Measurements from ENCODE around the gene ATP5MG. TPM values are rescaled to one million over a fixed set of nuclear protein-coding genes. Genes with fewer than 3 reads are reported as not detected.

Gene ATP5MG, protein sequence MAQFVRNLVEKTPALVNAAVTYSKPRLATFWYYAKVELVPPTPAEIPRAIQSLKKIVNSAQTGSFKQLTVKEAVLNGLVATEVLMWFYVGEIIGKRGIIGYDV
- total RNA-seq (2014; rRNA removed; shearing (Covaris generic)) = 32.3 and 79.4 TPM in 2 replicates
- 414 and 426 TPM in 2 replicates for polyA plus RNA-seq (2016; fragmentation: Nextera tagmentation; extraction: Ambion mirVana)

DNA sequence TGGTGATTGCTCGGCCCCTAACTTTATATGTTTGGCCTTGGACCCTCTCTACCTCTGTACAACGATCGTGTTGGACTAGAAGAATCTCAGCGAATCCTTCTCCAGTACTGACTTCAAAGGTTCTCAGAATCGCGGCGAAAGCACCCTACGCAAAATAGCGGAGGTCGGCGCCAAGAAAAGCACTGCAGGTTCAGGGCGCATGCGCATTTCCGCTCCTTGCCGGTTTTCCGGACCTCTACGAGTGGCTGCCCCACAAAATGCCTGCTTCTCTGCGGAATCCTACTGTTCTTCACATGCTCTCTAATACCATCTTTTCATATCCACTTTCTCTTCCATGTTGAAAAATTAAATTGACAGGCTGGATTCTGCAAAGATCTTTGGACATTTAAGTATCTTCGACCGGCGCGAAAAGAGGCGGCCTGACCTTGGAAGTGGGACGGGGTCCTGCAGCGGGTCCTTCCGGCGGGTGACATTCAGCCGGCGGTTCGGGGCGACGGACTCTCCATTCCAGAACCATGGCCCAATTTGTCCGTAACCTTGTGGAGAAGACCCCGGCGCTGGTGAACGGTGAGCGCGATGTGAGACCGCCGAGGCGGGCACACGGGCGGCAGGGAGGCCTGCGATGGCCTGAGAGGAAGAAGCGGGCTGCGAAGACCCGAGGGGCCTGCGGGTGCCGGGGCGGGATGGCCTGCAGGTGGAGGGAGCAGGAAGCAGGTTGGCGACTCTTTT is at the start of gene ATP5MG:
Gene ATP5MG, plus strand, starts transcription at position 456 of the 729 bp plus-strand sequence. Its CDS starts 60 bp downstream, at position 516.
- H3K27ac ChIP-seq = peak within 1 kb of the TSS; percentile 82
- peaks cover 12% of the 10 kb centered on the region; the same call in 1 of the 2 replicates for H3K36me3 ChIP-seq (ENCODE audit: low read depth)
- WGBS, 2 experiments (ENCODE audit: low coverage in 1 of 2, low lambda C conversion rate in 2 of 2, missing lambda C conversion rate in 2 of 2) = 0 to 1% methylated on average over 42 to 51 of the region's 51 CpGs
- H3K9me3 ChIP-seq (ENCODE audit: low read depth) = no peaks in the 10 kb centered on the region
- H4K20me1 ChIP-seq (ENCODE audit: insufficient read depth) = peaks cover 5% of the 10 kb centered on the region; the same call in 1 of the 2 replicates
- H3K4me1 ChIP-seq (ENCODE audit: insufficient read depth) = peaks cover 15% of the 10 kb centered on the region
- peak within 1 kb of the TSS; percentile 90 for H3K4me3 ChIP-seq
- H3F3A ChIP-seq (ENCODE audit: insufficient read depth) = peaks cover 46% of the 10 kb centered on the region
- no peak for TF ChIP-seq EZH2phosphoT487 (IDR thresholded peaks at IDR 0.05; ENCODE audit: insufficient read depth, low read depth)
- TF ChIP-seq EZH2 (IDR thresholded peaks at IDR 0.05; ENCODE audit: insufficient read depth, poor library complexity, severe bottlenecking) = no peak
- in situ Hi-C loops (cut with MboI) = no loop called here
- H3K9ac ChIP-seq = peak within 1 kb of the TSS; percentile 85
- peak within 1 kb of the TSS; percentile 82 for H3K4me2 ChIP-seq (ENCODE audit: unreplicated experiment)
- H3K79me2 ChIP-seq (ENCODE audit: insufficient read depth) = peaks cover 48% of the 10 kb centered on the region
- no peaks in the 10 kb centered on the region for H3K27me3 ChIP-seq (replicated peaks; ENCODE audit: insufficient read depth)
- peak within 1 kb of the TSS; percentile 96 for H2AFZ ChIP-seq
- DNase-seq = peak; percentile 98
- H3K9me2 ChIP-seq (ENCODE audit: insufficient read depth) = no peaks in the 10 kb centered on the region

- DNase-seq = peak; percentile 45
- no peak overlapping the region for H3K9ac ChIP-seq
- in situ Hi-C loops (cut with MboI) = no loop called here
These were observed 48.2 kb upstream of the ATP5MG start for GRCh38 chr11:118353084-118353710.

GRCh38 chr11:118358071-118358470 is 43.3 kb upstream of the ATP5MG start:
- H4K20me1 ChIP-seq (ENCODE audit: insufficient read depth) = no peaks in the 10 kb centered on the region
- H3K4me3 ChIP-seq = no peak overlapping the region
- in situ Hi-C loops (cut with MboI) = no loop called here
- peak; percentile 23 for DNase-seq
- no peak for TF ChIP-seq EZH2 (IDR thresholded peaks at IDR 0.05; ENCODE audit: insufficient read depth, poor library complexity, severe bottlenecking)
- peak overlapping the region; percentile 99 for H2AFZ ChIP-seq
- no peaks in the 10 kb centered on the region for H3K27me3 ChIP-seq (replicated peaks; ENCODE audit: insufficient read depth)
- no peaks in the 10 kb centered on the region for H3K9me3 ChIP-seq (ENCODE audit: low read depth)
- H3K9ac ChIP-seq = no peak overlapping the region
- H3K9me2 ChIP-seq (ENCODE audit: insufficient read depth) = no peaks in the 10 kb centered on the region
- peaks cover 15% of the 10 kb centered on the region for H3K4me1 ChIP-seq (ENCODE audit: insufficient read depth)
- no peak overlapping the region for H3K27ac ChIP-seq
- peaks cover 35% of the 10 kb centered on the region for H3K79me2 ChIP-seq (ENCODE audit: insufficient read depth)
- peaks cover 23% of the 10 kb centered on the region for H3F3A ChIP-seq (ENCODE audit: insufficient read depth)
- no peak overlapping the region for H3K4me2 ChIP-seq (ENCODE audit: unreplicated experiment)
- WGBS, 2 experiments (ENCODE audit: low coverage in 1 of 2, low lambda C conversion rate in 2 of 2, missing lambda C conversion rate in 2 of 2) = 8 to 11% methylated on average over 3 of the region's 3 CpGs
- H3K36me3 ChIP-seq (ENCODE audit: low read depth) = no peaks in the 10 kb centered on the region

More at GRCh38 chr11:118353084-118353710, 48.2 kb upstream of the ATP5MG start:
- no peak overlapping the region for H3K4me3 ChIP-seq
- no peaks in the 10 kb centered on the region for H3K36me3 ChIP-seq (ENCODE audit: low read depth)
- WGBS, 2 experiments (ENCODE audit: low coverage in 1 of 2, low lambda C conversion rate in 2 of 2, missing lambda C conversion rate in 2 of 2) = 0 to 4% methylated on average over 4 to 6 of the region's 6 CpGs
- peaks cover 30% of the 10 kb centered on the region for H3K27me3 ChIP-seq (replicated peaks; ENCODE audit: insufficient read depth)
- H3K27ac ChIP-seq = no peak overlapping the region
- no peaks in the 10 kb centered on the region for H3K4me1 ChIP-seq (ENCODE audit: insufficient read depth)
- no peak overlapping the region for H2AFZ ChIP-seq
- H4K20me1 ChIP-seq (ENCODE audit: insufficient read depth) = no peaks in the 10 kb centered on the region
- no peak overlapping the region for H3K4me2 ChIP-seq (ENCODE audit: unreplicated experiment)
- peaks cover 6% of the 10 kb centered on the region; the same call in 1 of the 2 replicates for H3F3A ChIP-seq (ENCODE audit: insufficient read depth)
- H3K79me2 ChIP-seq (ENCODE audit: insufficient read depth) = no peaks in the 10 kb centered on the region
- no peaks in the 10 kb centered on the region for H3K9me3 ChIP-seq (ENCODE audit: low read depth)
- TF ChIP-seq EZH2phosphoT487 (IDR thresholded peaks at IDR 0.05; ENCODE audit: insufficient read depth, low read depth) = no peak
- no peak for TF ChIP-seq EZH2 (IDR thresholded peaks at IDR 0.05; ENCODE audit: insufficient read depth, poor library complexity, severe bottlenecking)
- no peaks in the 10 kb centered on the region for H3K9me2 ChIP-seq (ENCODE audit: insufficient read depth)

GRCh38 chr11:118359295-118359958 is 42.0 kb upstream of the ATP5MG start, which contains the start of gene UBE4A:
Gene UBE4A (plus strand): TSS chr11:118359600. CDS start chr11:118365081, 5,481 bp downstream.
- peak within 1 kb of the TSS; percentile 8 for H3K27ac ChIP-seq
- no peaks in the 10 kb centered on the region for H3K9me2 ChIP-seq (ENCODE audit: insufficient read depth)
- H3K4me2 ChIP-seq (ENCODE audit: unreplicated experiment) = peak within 1 kb of the TSS; percentile 100
- no peaks in the 10 kb centered on the region for H3K36me3 ChIP-seq (ENCODE audit: low read depth)
- H3K9ac ChIP-seq = peak within 1 kb of the TSS; percentile 88
- peaks cover 15% of the 10 kb centered on the region for H3K4me1 ChIP-seq (ENCODE audit: insufficient read depth)
- no peak for TF ChIP-seq EZH2phosphoT487 (IDR thresholded peaks at IDR 0.05; ENCODE audit: insufficient read depth, low read depth)
- TF ChIP-seq EZH2 (IDR thresholded peaks at IDR 0.05; ENCODE audit: insufficient read depth, poor library complexity, severe bottlenecking) = no peak
- in situ Hi-C loops (cut with MboI) = no loop called here
- 1 to 3% methylated on average over 30 to 33 of the region's 33 CpGs for WGBS, 2 experiments (ENCODE audit: low coverage in 1 of 2, low lambda C conversion rate in 2 of 2, missing lambda C conversion rate in 2 of 2)
- peak within 1 kb of the TSS; percentile 100 for H3K4me3 ChIP-seq
- peak; percentile 92 for DNase-seq
- peak within 1 kb of the TSS; percentile 99 for H2AFZ ChIP-seq
- no peaks in the 10 kb centered on the region for H4K20me1 ChIP-seq (ENCODE audit: insufficient read depth)
- H3K79me2 ChIP-seq (ENCODE audit: insufficient read depth) = peaks cover 48% of the 10 kb centered on the region
- H3K9me3 ChIP-seq (ENCODE audit: low read depth) = no peaks in the 10 kb centered on the region
- no peaks in the 10 kb centered on the region for H3K27me3 ChIP-seq (replicated peaks; ENCODE audit: insufficient read depth)
- peaks cover 23% of the 10 kb centered on the region for H3F3A ChIP-seq (ENCODE audit: insufficient read depth)

All from GM23248 (cell line).